HEK293 (cell line): ENCODE measurements around the gene CFAP57.

ENCODE experiments used
- CTCF ChIA-PET: fragments of 350-600 bp; formaldehyde crosslinking; extraction: SDS; loops from one replicate; lab custom pipeline; 2021; ENCODE audit warnings: antibody characterized with exemption; lab: Yijun Ruan, JAX
- POLR2A ChIA-PET: fragments of 300-600 bp; formaldehyde crosslinking; extraction: SDS; loops from one replicate; lab custom pipeline; 2020; ENCODE audit warnings: antibody characterized with exemption, inconsistent platforms; lab: Yijun Ruan, JAX
- H3K27ac ChIP-seq: fragments of 200-500 bp; sonication (Bioruptor generic); 2 replicates; pipeline ENCODE4 v1.5.1; 2014; ENCODE audit warnings: low read depth, low read length, control low read depth, inconsistent platforms; ENCODE audit errors: extremely low read depth
- H3K36me3 ChIP-seq, 2 experiments: fragments of 200-500 bp in 1 of 2; sonication (Bioruptor generic) in 1 of 2; 1 replicate in 1 of 2; 2 replicates in 1 of 2; pipeline ENCODE4 v1.5.1; 2014 to 2017; ENCODE audit warnings: inconsistent platforms in 2 of 2, low read length in 2 of 2; ENCODE audit not compliant: control insufficient read depth in 2 of 2, insufficient read depth in 1 of 2
- H3K4me1 ChIP-seq: fragments of 200-500 bp; sonication (Bioruptor generic); 2 replicates; pipeline ENCODE4 v1.5.1; 2014; ENCODE audit warnings: mild to moderate bottlenecking, low read length, inconsistent platforms; ENCODE audit not compliant: control insufficient read depth, insufficient read depth
- H3K4me3 ChIP-seq: 2 replicates; pipeline ENCODE4 v1.5.1; 2011; ENCODE audit warnings: low read depth, mild to moderate bottlenecking, control low read depth, low read length, moderate library complexity
- H3K9me3 ChIP-seq: fragments of 200-500 bp; sonication (Bioruptor generic); 2 replicates; pipeline ENCODE4 v1.5.1; 2014; ENCODE audit warnings: low read depth, low read length, inconsistent platforms; ENCODE audit not compliant: control insufficient read depth, insufficient read depth
- KLF9 ChIP-seq: fragments of 450-650 bp; formaldehyde crosslinking; IDR thresholded peaks from 2 replicates; pipeline ENCODE4 v1.5.1; 2016; ENCODE audit warnings: missing biosample characterization, missing genetic modification characterization, low read depth
- SALL2 ChIP-seq: fragments of 450-650 bp; formaldehyde crosslinking; IDR thresholded peaks from 2 replicates; pipeline ENCODE4 v1.5.0; 2017; ENCODE audit warnings: missing biosample characterization, mild to moderate bottlenecking, missing genetic modification characterization, borderline replicate concordance
- SCRT1 ChIP-seq: fragments of 450-650 bp; formaldehyde crosslinking; IDR thresholded peaks from 2 replicates; pipeline ENCODE4 v1.5.1; 2016; ENCODE audit warnings: missing biosample characterization, missing genetic modification characterization, borderline replicate concordance
- SCRT2 ChIP-seq: fragments of 450-650 bp; formaldehyde crosslinking; IDR thresholded peaks from 2 replicates; pipeline ENCODE4 v1.5.1; 2016; ENCODE audit warnings: missing biosample characterization, missing genetic modification characterization
- SETDB1 ChIP-seq: IDR thresholded peaks from one replicate; pipeline ENCODE4 v1.6.1; 2017; ENCODE audit warnings: mild to moderate bottlenecking, low read length, moderate library complexity, mixed read lengths; ENCODE audit not compliant: insufficient read length
- SP7 ChIP-seq: fragments of 450-650 bp; formaldehyde crosslinking; IDR thresholded peaks from 2 replicates; pipeline ENCODE4 v1.5.1; 2016; ENCODE audit warnings: missing biosample characterization, missing genetic modification characterization
- YY2 ChIP-seq: fragments of 450-650 bp; formaldehyde crosslinking; IDR thresholded peaks from 2 replicates; pipeline ENCODE4 v1.5.1; 2016; ENCODE audit warnings: missing biosample characterization, missing genetic modification characterization
- ZNF10 ChIP-seq: fragments of 450-650 bp; formaldehyde crosslinking; IDR thresholded peaks from 2 replicates; pipeline ENCODE4 v1.5.1; 2017; ENCODE audit warnings: missing biosample characterization, missing genetic modification characterization
- ZNF2 ChIP-seq: fragments of 450-650 bp; formaldehyde crosslinking; IDR thresholded peaks from 2 replicates; pipeline ENCODE4 v1.5.1; 2016; ENCODE audit warnings: missing biosample characterization, missing genetic modification characterization
- ZNF214 ChIP-seq: fragments of 450-650 bp; formaldehyde crosslinking; IDR thresholded peaks from 2 replicates; pipeline ENCODE4 v1.5.1; 2017; ENCODE audit warnings: missing biosample characterization, mild to moderate bottlenecking, missing genetic modification characterization, borderline replicate concordance
- ZNF324 ChIP-seq: fragments of 450-650 bp; formaldehyde crosslinking; IDR thresholded peaks from 2 replicates; pipeline ENCODE4 v1.5.1; 2016; ENCODE audit warnings: missing biosample characterization, missing genetic modification characterization
- ZNF510 ChIP-seq: fragments of 450-650 bp; formaldehyde crosslinking; IDR thresholded peaks from 2 replicates; pipeline ENCODE4 v1.5.1; 2018; ENCODE audit warnings: mild to moderate bottlenecking, missing genetic modification characterization, missing biosample characterization; ENCODE audit not compliant: insufficient replicate concordance
- ZNF549 ChIP-seq: fragments of 450-650 bp; IDR thresholded peaks from 2 replicates; pipeline ENCODE4 v1.5.1; 2018; ENCODE audit warnings: missing biosample characterization, missing genetic modification characterization, mild to moderate bottlenecking, inconsistent platforms, moderate library complexity
- ZNF629 ChIP-seq: fragments of 450-650 bp; formaldehyde crosslinking; IDR thresholded peaks from 2 replicates; pipeline ENCODE4 v1.5.1; 2017; ENCODE audit warnings: missing biosample characterization, missing genetic modification characterization
- ZNF654 ChIP-seq: fragments of 450-650 bp; formaldehyde crosslinking; IDR thresholded peaks from 2 replicates; pipeline ENCODE4 v1.5.1; 2016; ENCODE audit warnings: low read depth, missing biosample characterization, missing genetic modification characterization
- ZNF768 ChIP-seq: fragments of 450-650 bp; formaldehyde crosslinking; IDR thresholded peaks from 2 replicates; pipeline ENCODE4 v1.5.1; 2018; ENCODE audit warnings: missing biosample characterization, mild to moderate bottlenecking, missing genetic modification characterization
- ZSCAN23 ChIP-seq: fragments of 450-650 bp; formaldehyde crosslinking; IDR thresholded peaks from 2 replicates; pipeline ENCODE4 v1.5.1; 2016; ENCODE audit warnings: missing biosample characterization, missing genetic modification characterization
- TF ChIP-seq, protein P1 (sequence below): fragments of 450-650 bp; formaldehyde crosslinking; conservative IDR thresholded peaks from 2 replicates; pipeline ENCODE4 v1.5.1; 2016; ENCODE audit warnings: low read depth, missing biosample characterization, missing genetic modification characterization
- TF ChIP-seq, protein P2 (sequence below): fragments of 450-650 bp; formaldehyde crosslinking; IDR thresholded peaks from 2 replicates; pipeline ENCODE4 v1.5.1; 2016; ENCODE audit warnings: missing biosample characterization, missing genetic modification characterization
- TF ChIP-seq, protein P3 (sequence below): fragments of 450-650 bp; formaldehyde crosslinking; IDR thresholded peaks from 2 replicates; pipeline ENCODE4 v1.5.1; 2016; ENCODE audit warnings: missing biosample characterization, missing genetic modification characterization

The CFAP57 gene

DNA sequence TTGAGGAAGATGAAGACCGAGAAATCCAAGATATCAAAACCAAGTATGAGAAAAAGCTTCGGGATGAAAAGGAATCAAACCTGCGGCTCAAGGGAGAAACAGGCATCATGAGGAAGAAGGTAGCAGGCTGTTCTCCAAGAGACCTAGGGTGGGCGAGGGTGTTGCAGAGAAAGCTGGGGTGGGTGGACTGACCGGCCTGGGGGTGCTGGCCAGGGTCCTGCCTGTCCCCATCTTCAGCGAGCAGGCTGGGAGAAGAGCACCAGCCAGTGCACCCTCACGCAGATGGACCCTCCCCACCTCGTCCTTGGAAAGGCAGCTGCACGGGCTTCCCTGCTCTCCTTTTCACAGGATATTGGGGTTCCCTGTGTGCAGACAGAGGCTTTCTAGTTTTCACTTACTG is 50.7 kb downstream of the CFAP57 start (continued):
- TF ChIP-seq, protein P1, sequence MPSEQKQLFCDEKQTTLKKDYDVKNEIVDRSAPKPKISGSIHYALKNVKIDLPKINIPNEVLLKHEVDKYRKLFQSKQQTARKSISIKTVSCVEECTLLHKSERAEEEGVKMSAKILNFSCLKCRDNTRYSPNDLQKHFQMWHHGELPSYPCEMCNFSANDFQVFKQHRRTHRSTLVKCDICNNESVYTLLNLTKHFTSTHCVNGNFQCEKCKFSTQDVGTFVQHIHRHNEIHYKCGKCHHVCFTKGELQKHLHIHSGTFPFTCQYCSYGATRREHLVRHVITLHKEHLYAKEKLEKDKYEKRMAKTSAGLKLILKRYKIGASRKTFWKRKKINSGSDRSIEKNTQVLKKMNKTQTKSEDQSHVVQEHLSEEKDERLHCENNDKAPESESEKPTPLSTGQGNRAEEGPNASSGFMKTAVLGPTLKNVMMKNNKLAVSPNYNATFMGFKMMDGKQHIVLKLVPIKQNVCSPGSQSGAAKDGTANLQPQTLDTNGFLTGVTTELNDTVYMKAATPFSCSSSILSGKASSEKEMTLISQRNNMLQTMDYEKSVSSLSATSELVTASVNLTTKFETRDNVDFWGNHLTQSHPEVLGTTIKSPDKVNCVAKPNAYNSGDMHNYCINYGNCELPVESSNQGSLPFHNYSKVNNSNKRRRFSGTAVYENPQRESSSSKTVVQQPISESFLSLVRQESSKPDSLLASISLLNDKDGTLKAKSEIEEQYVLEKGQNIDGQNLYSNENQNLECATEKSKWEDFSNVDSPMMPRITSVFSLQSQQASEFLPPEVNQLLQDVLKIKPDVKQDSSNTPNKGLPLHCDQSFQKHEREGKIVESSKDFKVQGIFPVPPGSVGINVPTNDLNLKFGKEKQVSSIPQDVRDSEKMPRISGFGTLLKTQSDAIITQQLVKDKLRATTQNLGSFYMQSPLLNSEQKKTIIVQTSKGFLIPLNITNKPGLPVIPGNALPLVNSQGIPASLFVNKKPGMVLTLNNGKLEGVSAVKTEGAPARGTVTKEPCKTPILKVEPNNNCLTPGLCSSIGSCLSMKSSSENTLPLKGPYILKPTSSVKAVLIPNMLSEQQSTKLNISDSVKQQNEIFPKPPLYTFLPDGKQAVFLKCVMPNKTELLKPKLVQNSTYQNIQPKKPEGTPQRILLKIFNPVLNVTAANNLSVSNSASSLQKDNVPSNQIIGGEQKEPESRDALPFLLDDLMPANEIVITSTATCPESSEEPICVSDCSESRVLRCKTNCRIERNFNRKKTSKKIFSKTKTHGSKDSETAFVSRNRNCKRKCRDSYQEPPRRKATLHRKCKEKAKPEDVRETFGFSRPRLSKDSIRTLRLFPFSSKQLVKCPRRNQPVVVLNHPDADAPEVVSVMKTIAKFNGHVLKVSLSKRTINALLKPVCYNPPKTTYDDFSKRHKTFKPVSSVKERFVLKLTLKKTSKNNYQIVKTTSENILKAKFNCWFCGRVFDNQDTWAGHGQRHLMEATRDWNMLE (tag by site-specific recombination) = no peak
- TF ChIP-seq YY2 (tag by site-specific recombination) (no peak), ZNF510 (tag by site-specific recombination) (no peak)

DNA sequence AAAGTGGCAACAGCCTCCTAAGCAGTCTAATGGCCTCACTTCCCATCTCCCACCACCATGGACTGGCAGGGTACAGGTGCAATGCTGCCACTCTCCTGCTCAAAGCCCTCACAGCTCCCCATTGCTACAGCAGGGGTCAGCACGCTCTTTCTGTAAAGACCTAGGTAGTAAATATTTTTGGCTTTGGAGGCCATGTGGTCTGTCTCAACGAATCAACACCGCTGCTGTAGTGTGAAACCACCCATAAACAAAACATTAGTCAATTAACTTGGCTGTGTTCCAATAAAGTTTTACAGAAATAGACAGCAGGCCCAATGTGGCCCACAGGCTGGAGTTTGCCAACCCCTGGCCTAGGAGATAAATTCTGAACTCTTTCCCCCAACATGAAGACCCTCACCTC is 53.0 kb downstream of the CFAP57 start:
- Histone ChIP-seq H3K4me3 (no peak overlapping the region), H3K9me3 (no peaks in the 10 kb centered on the region), H3K36me3 (no peaks in the 10 kb centered on the region), H3K4me1 (no peaks in the 10 kb centered on the region), H3K27ac (no peak overlapping the region)
- ChIA-PET CTCF (interaction anchor here (0.6 to 11.4 kb wide), 3 partner anchors 189 to 715 kb away, joined by 4 to 110 read pairs (median 5); no protein-coding TSS in a partner anchor), POLR2A (no interaction called here)
- no peak for TF ChIP-seq KLF9 (tag by site-specific recombination)
- TF ChIP-seq SCRT1 = no peak
- TF ChIP-seq ZNF214 (tag by site-specific recombination) = no peak
- no peak for TF ChIP-seq ZNF768 (tag by site-specific recombination)
- TF ChIP-seq SETDB1 = no peak
- TF ChIP-seq ZNF324 (tag by site-specific recombination) = no peak

DNA sequence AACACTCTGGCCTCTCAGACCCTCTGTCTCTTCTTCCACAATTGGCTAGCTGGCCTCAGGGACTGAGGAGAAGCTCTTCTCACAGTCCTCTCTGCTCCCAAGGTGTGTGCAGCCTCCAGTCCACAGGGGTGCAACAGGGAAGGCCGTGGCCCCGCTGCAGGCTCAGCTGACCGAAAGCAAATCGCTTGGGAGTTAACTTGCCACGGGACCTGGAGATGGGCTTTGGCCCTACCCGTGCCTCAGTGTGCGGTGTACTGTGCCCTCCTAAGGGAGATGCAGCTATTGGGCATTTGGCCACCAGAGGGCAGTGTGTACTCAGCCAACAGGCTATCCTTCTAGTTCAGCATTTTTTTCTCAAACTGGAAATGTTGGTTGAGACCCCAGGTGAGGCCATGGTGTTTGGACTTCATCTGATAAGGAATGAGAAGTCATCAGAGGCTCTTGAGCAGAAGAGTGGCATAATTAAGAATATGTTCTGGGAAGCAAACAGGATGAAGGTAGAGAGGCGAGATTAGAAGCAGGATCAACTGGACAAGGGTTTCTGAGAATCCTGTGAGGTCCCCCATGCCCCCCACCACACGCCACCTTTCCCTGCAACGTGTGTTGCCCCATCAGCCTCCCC is 55.1 kb downstream of the CFAP57 start:
- ChIA-PET CTCF (interaction anchor here (0.5 to 11.4 kb wide), 27 partner anchors 8 to 1103 kb away, joined by 3 to 110 read pairs (median 4); partner anchors contain the start of genes C1orf210, CDC20, HYI and MED8), POLR2A (interaction anchor here (0.6 to 2.1 kb wide), 3 partner anchors 162 to 423 kb away, joined by 3 to 6 read pairs (median 4); partner anchors contain the start of genes KDM4A, MED8 and SZT2)
- H3K27ac ChIP-seq = no peak overlapping the region
- no peak overlapping the region for H3K4me3 ChIP-seq
- TF ChIP-seq ZNF2 (tag by site-specific recombination) (peak; percentile 67), SALL2 (tag by site-specific recombination) (no peak), ZNF549 (tag by site-specific recombination) (no peak), ZNF629 (tag by site-specific recombination) (no peak), ZNF10 (tag by site-specific recombination) (peak; percentile 78), ZNF324 (tag by site-specific recombination) (no peak), SP7 (tag by site-specific recombination) (0 out of 2 replicates have a peak, but pooled peaks have one; percentile 22), ZSCAN23 (tag by site-specific recombination) (no peak), ZNF654 (peak; percentile 86), SCRT2 (tag by site-specific recombination) (0 out of 2 replicates have a peak, but pooled peaks have one; percentile 20)
- TF ChIP-seq, protein P2, sequence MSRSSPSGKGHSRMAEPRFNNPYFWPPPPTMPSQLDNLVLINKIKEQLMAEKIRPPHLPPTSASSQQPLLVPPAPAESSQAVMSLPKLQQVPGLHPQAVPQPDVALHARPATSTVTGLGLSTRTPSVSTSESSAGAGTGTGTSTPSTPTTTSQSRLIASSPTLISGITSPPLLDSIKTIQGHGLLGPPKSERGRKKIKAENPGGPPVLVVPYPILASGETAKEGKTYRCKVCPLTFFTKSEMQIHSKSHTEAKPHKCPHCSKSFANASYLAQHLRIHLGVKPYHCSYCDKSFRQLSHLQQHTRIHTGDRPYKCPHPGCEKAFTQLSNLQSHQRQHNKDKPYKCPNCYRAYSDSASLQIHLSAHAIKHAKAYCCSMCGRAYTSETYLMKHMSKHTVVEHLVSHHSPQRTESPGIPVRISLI = peak; percentile 94
- TF ChIP-seq, protein P3, sequence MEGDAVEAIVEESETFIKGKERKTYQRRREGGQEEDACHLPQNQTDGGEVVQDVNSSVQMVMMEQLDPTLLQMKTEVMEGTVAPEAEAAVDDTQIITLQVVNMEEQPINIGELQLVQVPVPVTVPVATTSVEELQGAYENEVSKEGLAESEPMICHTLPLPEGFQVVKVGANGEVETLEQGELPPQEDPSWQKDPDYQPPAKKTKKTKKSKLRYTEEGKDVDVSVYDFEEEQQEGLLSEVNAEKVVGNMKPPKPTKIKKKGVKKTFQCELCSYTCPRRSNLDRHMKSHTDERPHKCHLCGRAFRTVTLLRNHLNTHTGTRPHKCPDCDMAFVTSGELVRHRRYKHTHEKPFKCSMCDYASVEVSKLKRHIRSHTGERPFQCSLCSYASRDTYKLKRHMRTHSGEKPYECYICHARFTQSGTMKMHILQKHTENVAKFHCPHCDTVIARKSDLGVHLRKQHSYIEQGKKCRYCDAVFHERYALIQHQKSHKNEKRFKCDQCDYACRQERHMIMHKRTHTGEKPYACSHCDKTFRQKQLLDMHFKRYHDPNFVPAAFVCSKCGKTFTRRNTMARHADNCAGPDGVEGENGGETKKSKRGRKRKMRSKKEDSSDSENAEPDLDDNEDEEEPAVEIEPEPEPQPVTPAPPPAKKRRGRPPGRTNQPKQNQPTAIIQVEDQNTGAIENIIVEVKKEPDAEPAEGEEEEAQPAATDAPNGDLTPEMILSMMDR (tag by site-specific recombination) = peak; percentile 88
- no peaks in the 10 kb centered on the region for H3K36me3 ChIP-seq
- no peaks in the 10 kb centered on the region for H3K4me1 ChIP-seq
- no peaks in the 10 kb centered on the region for H3K9me3 ChIP-seq
